ENCODE data around the gene GFER. TPM values are rescaled to one million over a fixed set of nuclear protein-coding genes. Genes with fewer than 3 reads are reported as not detected.

GFER gene
- total RNA-seq, 1 experiment from 2014 or later: 43.5 TPM

DNA sequence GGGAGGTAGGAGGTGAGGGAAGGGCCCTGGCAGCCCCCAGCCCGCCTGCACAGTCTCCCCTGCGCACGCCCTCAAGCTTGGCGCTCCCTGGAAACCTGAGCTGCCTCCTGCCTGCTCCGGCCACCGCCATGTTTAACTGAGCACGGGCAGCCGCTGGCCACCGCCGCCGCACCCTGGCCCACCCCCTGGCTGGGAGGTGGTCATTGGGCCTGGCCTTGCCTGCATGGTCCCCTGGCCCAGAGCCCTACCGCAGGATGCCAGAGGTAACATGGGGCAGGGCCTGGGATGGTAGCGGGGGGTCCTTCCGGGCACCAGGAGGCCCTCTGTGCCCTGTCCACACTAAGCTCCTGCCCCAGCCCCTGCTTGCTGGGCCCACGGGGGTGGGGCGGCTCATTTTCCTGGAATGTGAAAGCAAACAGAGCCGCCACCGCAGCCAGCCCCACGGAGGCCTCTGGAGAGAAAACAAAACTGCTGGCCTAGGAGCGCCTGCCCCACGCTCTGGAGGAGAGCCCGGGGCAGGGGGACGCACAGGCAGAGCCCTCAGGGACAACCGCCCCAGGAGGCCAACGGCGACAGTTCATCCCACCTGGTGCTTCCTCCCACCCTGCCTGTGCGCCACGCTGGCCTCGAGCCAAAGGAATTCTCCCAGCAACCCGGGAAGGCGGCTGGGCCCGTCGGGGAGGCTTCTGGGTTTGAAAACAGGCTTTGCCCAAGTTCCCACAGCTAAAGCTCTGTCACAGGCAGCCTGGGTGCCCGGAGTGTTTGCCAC lies 51.6 kb downstream of the GFER start:
- Mint-ChIP-seq H3K4me3 (ENCODE audit: low read depth, unreplicated experiment) (no peak overlapping the region), H3K9me3 (ENCODE audit: low read depth, unreplicated experiment) (no peaks in the 10 kb centered on the region), H3K27me3 (ENCODE audit: unreplicated experiment) (no peaks in the 10 kb centered on the region), H3K4me1 (ENCODE audit: low read depth, unreplicated experiment) (peaks cover 4% of the 10 kb centered on the region), H3K36me3 (ENCODE audit: insufficient read depth, unreplicated experiment) (peaks cover 28% of the 10 kb centered on the region), H3K27ac (ENCODE audit: unreplicated experiment) (no peak overlapping the region)
- intact Hi-C loops (cut with micrococcal nuclease; ENCODE audit: unreplicated experiment): no loop called here
- DNase-seq: no peak
- TF ChIP-seq, protein P1, sequence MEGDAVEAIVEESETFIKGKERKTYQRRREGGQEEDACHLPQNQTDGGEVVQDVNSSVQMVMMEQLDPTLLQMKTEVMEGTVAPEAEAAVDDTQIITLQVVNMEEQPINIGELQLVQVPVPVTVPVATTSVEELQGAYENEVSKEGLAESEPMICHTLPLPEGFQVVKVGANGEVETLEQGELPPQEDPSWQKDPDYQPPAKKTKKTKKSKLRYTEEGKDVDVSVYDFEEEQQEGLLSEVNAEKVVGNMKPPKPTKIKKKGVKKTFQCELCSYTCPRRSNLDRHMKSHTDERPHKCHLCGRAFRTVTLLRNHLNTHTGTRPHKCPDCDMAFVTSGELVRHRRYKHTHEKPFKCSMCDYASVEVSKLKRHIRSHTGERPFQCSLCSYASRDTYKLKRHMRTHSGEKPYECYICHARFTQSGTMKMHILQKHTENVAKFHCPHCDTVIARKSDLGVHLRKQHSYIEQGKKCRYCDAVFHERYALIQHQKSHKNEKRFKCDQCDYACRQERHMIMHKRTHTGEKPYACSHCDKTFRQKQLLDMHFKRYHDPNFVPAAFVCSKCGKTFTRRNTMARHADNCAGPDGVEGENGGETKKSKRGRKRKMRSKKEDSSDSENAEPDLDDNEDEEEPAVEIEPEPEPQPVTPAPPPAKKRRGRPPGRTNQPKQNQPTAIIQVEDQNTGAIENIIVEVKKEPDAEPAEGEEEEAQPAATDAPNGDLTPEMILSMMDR (IDR thresholded peaks at IDR 0.05; ENCODE audit: unreplicated experiment): no peak
- CTCF ChIA-PET: interaction anchor here (0.6 kb wide), 1 partner anchor 107 kb away, joined by 6 read pairs; no protein-coding TSS in a partner anchor
- BruUV-seq (replicated peaks): no TSS peak

GRCh38 chr16:2036200-2036966 lies 52.4 kb downstream of the GFER start:
- TF ChIP-seq, protein P1 (IDR thresholded peaks at IDR 0.05; ENCODE audit: unreplicated experiment): no peak
- Mint-ChIP-seq H3K36me3 (ENCODE audit: insufficient read depth, unreplicated experiment) (peaks cover 33% of the 10 kb centered on the region), H3K4me1 (ENCODE audit: low read depth, unreplicated experiment) (peaks cover 12% of the 10 kb centered on the region), H3K27ac (ENCODE audit: unreplicated experiment) (no peak overlapping the region), H3K9me3 (ENCODE audit: low read depth, unreplicated experiment) (no peaks in the 10 kb centered on the region), H3K27me3 (ENCODE audit: unreplicated experiment) (no peaks in the 10 kb centered on the region), H3K4me3 (ENCODE audit: low read depth, unreplicated experiment) (no peak overlapping the region)
- CTCF ChIA-PET: interaction anchor here (0.6 kb wide), 1 partner anchor 108 kb away, joined by 6 read pairs; no protein-coding TSS in a partner anchor
- intact Hi-C loops (cut with micrococcal nuclease; ENCODE audit: unreplicated experiment): no loop called here
- DNase-seq: no peak
- no TSS peak for BruUV-seq (replicated peaks)

DNA sequence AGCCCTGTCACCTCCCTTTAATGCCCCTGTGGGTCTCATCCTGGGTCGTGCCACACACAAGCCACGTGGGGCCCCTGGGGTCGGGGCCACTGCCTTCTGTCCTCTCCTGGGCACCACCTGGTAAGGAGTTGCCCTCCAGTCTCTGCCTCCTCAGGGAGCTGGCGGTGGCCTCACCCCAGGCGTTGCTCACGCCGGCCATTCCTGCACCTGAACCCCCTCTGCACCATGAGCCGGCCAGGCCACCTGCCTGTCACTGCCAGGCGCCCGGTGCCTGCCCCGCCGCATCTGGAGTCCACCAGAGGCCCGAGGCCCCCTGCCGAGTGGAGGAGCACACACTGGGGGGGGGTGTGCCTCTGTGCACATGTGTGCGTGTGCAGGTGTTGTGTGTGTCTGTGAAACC lies 53.1 kb downstream of the GFER start:
- Mint-ChIP-seq H3K27ac (ENCODE audit: unreplicated experiment) (no peak overlapping the region), H3K27me3 (ENCODE audit: unreplicated experiment) (no peaks in the 10 kb centered on the region), H3K9me3 (ENCODE audit: low read depth, unreplicated experiment) (no peaks in the 10 kb centered on the region), H3K4me3 (ENCODE audit: low read depth, unreplicated experiment) (no peak overlapping the region), H3K36me3 (ENCODE audit: insufficient read depth, unreplicated experiment) (peaks cover 35% of the 10 kb centered on the region), H3K4me1 (ENCODE audit: low read depth, unreplicated experiment) (peaks cover 15% of the 10 kb centered on the region)
- no peak for DNase-seq
- intact Hi-C loops (cut with micrococcal nuclease; ENCODE audit: unreplicated experiment): no loop called here
- TF ChIP-seq, protein P1 (IDR thresholded peaks at IDR 0.05; ENCODE audit: unreplicated experiment): no peak
- CTCF ChIA-PET: no interaction called here
- BruUV-seq (replicated peaks): no TSS peak

Other genes starting within 250 kb of the GFER start
- 64.3 and 73.1 TPM in 2 replicates for gene NME3, start 212.7 kb upstream of the GFER start, total RNA-seq (2022)
- gene EME2, start 211.4 kb upstream of the GFER start, total RNA-seq (2022): 30.8 and 42.2 TPM in 2 replicates
- 128 and 135 TPM in 2 replicates for gene MRPS34, start 211.1 kb upstream of the GFER start, total RNA-seq (2022)
- 44.3 and 45.2 TPM in 2 replicates for gene SPSB3, start 201.6 kb upstream of the GFER start, total RNA-seq (2022)
- gene NUBP2, start 201.2 kb upstream of the GFER start, total RNA-seq (2022): 91.8 and 98.1 TPM in 2 replicates
- not detected in 2 replicates for gene IGFALS, start 190.5 kb upstream of the GFER start, total RNA-seq (2022)
- gene HAGH, start 157.4 kb upstream of the GFER start, total RNA-seq (2022): 48.0 and 48.2 TPM in 2 replicates
- 33.1 and 43.3 TPM in 2 replicates for gene FAHD1, start 157.0 kb upstream of the GFER start, total RNA-seq (2022)
- not detected in 2 replicates for gene MEIOB, start 112.0 kb upstream of the GFER start, total RNA-seq (2022)
- 0.29 TPM in 1 of 2 replicates, not detected in the other for gene HS3ST6, start 65.8 kb upstream of the GFER start, total RNA-seq (2022)
- 20.3 and 27.1 TPM in 2 replicates for gene MSRB1, start 41.0 kb upstream of the GFER start, total RNA-seq (2022)
- not detected in 2 replicates for gene RPL3L, start 29.5 kb upstream of the GFER start, total RNA-seq (2022)
- 148 and 153 TPM in 2 replicates for gene NDUFB10, start 24.7 kb upstream of the GFER start, total RNA-seq (2022)
- 2,674 and 2,950 TPM in 2 replicates for gene RPS2, start 19.4 kb upstream of the GFER start, total RNA-seq (2022)
- gene RNF151, start 17.3 kb upstream of the GFER start, total RNA-seq (2022): not detected in 2 replicates
- 62.0 and 71.1 TPM in 2 replicates for gene TBL3, start 12.1 kb upstream of the GFER start, total RNA-seq (2022)
- gene NOXO1, start 2.7 kb upstream of the GFER start, total RNA-seq (2022): 10.1 and 11.8 TPM in 2 replicates
- 3.6 and 3.8 TPM in 2 replicates for gene SYNGR3, start 5.8 kb downstream of the GFER start, total RNA-seq (2022)
- gene ZNF598, start 25.6 kb downstream of the GFER start, total RNA-seq (2022): 72.4 and 73.1 TPM in 2 replicates
- 1.5 and 4.2 TPM in 2 replicates for gene NPW, start 35.6 kb downstream of the GFER start, total RNA-seq (2022)
- 15.7 and 22.0 TPM in 2 replicates for gene NHERF2, start 42.7 kb downstream of the GFER start, total RNA-seq (2022)
- 32.8 and 33.8 TPM in 2 replicates for gene NTHL1, start 63.6 kb downstream of the GFER start, total RNA-seq (2022)
- 170 and 194 TPM in 2 replicates for gene TSC2, start 63.8 kb downstream of the GFER start, total RNA-seq (2022)
- gene PKD1, start 151.7 kb downstream of the GFER start, total RNA-seq (2022): 82.0 and 86.0 TPM in 2 replicates
- gene RAB26, start 164.4 kb downstream of the GFER start, total RNA-seq (2022): 10.8 and 12.3 TPM in 2 replicates
- 118 and 127 TPM in 2 replicates for gene TRAF7, start 171.6 kb downstream of the GFER start, total RNA-seq (2022)
- gene CASKIN1, start 212.4 kb downstream of the GFER start, total RNA-seq (2022): 1.4 and 2.6 TPM in 2 replicates
- gene MLST8, start 221.3 kb downstream of the GFER start, total RNA-seq (2022): 58.0 and 59.7 TPM in 2 replicates
- gene BRICD5, start 226.7 kb downstream of the GFER start, total RNA-seq (2022): 15.8 and 17.3 TPM in 2 replicates
- gene PGP, start 230.6 kb downstream of the GFER start, total RNA-seq (2022): 45.0 and 49.6 TPM in 2 replicates
- gene E4F1, start 239.4 kb downstream of the GFER start, total RNA-seq (2022): 35.4 and 36.5 TPM in 2 replicates